ENCODE data around the gene CD180.
"Not testable (repeated sequence)": the region's sequence is repeated elsewhere in the genome, so short reads cannot be mapped to it uniquely, and the experiment has no call there.

CD180 gene

DNA sequence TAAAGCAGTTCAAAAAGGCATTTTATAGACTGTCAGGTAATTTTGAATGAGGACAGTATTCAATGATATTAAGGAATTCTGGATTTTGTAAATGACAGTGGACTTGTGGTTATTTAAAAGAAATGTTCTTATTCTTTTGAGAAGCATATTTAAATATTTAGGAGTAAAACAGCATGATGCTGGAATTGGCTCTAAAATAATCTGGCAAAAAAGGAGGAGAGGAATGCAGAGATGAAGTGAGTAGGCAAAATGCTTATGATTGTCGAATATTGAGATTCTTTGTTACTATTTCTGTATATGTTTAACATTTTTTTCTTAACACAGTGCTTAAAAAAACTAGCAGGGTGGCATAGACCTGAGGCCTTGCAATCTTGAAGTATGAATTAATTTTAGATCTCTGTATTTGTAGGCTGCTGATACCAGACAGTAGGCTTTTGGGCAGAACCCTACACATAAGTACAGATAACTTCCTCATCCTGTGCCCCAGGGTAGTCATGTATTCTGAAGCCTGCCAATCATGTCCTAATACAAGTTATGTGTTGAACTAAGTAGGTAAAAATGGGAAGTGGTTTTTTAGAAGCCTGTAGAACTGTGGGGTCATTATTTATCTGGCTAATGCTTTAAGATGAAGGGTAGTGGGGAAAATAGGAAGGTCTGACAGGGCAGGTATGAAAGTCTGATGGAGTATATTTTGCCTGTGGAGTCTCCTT is 9.4 kb downstream of the CD180 start:
- DNase-seq = no peak

DNA sequence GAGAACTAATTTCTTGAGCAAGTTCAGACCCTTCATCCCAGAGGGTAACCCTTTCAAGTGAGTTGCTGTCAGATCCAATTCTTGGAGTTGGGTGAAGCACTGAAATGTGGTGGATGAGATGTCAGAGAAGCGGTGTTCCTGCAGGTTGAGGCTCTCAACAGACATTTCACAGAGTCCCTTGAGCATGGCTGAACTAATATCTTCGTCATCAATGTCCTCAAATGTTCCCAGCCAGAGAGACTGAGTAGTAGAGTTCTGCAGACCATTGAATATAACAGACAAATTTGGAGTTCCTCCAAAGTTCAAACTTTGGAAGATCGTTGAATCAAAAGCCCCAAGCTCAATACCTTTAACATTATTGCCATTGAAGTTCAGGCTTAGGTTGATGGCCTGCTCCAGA is 12.7 kb downstream of the CD180 start:
- DNase-seq = no peak

DNA sequence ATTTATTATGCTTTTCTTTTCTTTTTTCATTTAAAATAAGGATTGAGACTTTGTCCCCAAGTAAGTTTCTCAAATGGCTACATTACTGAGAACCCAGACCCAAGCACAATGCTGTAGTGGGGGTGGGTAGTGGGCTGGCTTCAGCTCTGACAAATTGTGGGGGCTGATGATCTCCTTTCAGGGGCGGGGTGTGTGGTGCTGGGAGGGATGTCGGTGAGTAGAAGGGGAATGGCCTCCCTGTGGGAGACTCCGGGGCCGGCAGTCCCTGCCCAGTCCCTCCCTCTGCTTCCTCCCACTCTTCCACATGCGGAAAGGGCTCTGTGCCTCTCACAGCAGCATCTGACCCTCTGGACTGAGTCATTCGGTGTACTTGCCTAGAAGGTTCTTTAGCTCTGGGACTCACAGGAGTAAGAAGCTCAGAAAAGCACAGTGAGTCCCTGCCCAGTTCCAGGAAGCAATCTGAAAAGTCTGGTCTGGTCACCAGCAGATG is 14.3 kb downstream of the CD180 start:
- no peak for DNase-seq

DNA sequence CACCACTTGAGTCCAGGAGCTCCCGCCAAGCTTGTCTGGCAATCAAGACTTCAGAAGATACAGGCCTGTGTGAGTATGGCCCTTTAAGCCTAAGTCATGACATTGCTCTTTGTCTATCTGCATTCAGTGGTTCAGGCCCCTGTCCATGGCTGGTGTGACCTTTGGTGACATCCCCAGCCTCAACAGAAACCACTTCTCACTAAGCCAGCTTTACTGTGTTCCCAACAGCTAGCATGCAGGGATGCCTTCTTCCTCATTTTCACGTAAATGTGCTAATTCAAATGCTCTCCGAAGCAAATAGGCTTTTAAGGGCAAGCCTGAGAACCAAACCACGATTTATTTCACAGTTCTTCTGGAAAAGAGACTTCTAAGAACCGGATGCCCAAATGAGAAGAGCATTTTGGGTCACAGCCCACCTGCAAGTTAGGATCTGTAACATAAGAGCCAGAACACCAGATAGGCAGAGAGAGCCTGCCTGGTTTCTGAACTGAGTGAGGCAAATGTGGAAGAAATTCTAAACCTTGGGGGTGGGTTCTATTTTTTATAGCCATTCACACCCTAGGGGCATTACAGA is 14.9 kb downstream of the CD180 start:
- no peak for DNase-seq

DNA sequence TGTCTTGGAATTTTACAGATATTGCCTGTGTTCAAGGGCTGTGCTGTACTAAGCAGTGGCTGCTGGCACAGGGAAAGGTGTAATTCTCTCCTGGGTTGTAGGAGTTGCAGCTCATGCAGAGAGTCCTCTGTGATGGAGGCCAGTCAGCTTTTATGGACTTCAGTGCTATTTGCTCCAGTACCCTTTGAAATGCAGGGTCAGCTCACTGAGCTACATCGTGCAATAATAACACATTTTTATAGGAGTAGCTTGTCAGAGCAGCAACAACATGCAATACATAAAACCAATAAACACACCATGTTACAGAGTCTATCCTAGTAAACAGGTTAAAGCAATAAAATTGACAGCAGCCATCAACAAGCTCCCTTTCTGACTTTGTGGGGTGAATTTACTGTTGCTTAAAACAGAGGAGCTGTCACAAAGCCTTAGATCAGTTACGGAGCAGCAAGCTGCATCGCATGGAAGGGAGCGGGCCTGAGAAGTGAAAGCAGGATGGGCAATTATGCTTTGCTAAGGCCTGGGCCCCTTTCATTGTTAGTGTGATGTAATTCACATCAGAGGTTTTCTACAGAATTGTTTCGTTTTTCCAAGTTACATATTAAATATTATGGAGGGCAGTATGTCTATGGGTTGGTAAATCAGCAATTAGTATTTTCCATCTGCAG is 16.8 kb downstream of the CD180 start:
- DNase-seq = no peak

DNA sequence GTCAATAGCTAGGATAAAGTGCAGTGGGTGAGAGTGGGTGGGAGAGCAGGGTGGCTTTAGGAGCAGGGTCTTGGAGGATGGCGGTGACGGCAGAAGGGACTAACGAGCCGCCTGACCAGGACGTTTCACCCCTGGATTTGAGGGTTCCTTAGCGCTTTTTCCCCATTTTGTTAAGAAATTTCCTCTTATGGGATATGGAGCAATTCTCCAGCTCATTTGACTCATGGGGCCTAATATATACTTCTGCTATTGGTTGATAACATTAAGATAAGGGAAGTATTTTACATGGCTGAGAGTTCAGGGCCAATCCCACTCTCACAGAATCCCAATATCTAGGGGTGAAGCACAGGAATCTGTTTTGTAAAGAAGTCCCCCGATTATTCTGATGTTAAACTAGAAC is 17.6 kb downstream of the CD180 start:
- no peak for DNase-seq

DNA sequence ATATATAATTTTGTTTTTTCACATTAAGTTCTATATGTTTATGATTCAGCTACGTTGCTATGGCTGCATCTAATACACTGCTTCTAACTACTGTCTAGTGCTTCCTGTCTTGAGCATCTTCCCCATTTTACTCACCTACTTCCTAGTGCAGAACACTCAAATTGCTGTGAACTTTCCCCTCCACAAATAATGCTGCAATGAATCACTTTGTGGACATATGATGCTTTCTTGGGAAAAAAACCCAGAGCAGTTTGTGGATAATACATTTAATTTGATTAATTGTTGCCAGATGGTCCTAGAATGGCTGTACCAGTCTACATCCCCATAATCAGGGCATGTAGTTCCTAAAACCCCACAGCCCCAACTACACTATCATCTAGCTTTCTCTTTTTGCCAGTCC is 18.5 kb downstream of the CD180 start:
- no peak for DNase-seq

DNA sequence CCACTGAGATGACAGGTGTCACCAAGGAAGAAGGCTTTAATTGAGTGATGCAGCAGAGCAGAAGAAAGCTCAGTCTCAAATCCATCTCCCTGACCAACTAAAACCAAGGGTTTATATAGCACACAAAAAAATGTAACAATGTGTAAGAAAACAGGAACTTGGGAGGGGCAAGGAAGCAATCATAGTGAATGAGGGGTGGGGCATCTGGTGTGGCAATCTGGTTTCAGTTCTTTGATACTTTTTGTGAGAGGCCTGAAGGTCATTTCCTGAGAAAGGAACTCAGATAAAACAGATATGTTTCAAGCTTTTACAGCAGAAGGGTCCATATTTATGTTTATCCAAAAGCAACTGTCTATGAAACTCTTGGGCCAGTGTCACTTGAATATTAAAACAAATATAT is 19.7 kb downstream of the CD180 start:
- DNase-seq = no peak

DNA sequence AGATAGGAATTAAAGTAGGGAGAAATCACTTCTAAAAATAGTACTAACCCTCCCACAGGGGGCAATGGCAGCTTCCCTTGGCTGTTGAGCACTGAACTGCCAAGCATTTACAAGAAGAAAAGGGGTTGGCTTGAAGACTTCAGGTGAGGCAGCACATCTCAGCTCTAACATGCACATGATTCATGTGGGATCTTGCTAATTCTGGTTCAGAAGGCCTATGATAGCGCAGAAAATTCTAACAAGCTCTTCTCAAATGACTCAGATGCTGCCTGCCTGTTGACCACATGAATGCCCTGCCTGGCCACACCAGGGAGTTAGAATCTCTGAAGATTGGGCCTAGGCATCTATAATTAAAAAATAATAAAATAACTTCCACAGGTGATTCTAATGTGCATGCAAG is 22.6 kb downstream of the CD180 start:
- DNase-seq = no peak

DNA sequence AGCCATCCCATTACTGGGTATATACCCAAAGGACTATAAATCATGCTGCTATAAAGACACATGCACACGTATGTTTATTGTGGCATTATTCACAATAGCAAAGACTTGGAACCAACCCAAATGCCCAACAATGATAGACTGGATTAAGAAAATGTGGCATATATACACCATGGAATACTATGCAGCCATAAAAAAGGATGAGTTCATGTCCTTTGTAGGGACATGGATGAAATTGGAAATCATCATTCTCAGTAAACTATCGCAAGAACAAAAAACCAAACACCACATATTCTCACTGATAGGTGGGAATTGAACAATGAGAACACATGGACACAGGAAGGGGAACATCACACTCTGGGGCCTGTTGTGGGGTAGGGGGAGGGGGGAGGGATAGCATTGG is 23.2 kb downstream of the CD180 start:
- not testable (repeated sequence) for DNase-seq

DNA sequence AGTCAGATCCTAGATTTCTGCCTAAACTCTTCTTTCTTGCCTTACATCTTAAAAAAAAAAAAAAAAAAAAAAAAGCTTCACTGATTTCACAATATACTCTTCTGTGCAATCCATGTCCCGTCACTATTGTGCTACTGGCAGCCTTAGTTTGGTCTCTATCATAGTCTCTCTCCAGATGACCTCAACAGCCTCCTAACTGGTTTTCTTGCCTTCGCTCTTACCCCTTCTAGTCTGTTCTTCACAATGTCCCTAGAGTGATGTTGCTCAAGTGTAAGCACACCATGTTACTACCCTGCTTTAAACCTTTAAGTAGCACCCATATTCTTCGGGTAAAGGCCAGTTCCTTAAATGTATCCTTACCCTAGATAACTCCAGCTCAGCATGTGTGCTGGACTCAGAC is 25.8 kb downstream of the CD180 start:
- no peak for DNase-seq

DNA sequence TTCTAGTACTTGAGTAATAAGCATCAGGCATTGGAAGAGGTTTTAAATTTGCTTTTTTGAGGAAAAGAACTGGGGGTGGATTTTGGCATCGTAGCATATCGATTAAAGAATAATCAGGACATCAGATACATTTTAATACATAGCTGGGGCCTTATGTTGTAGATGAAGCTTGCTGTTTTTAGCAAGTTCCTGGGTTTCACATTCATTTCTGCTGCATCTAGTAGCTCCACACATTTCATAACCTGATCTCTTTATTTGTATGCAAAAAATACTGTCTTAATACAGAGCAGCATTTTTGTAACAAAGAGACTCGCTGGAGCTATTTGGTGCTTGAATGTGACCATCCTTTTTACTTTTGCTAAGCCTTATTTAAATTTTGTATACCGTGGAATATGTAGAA is 28.5 kb downstream of the CD180 start:
- no peak for DNase-seq

DNA sequence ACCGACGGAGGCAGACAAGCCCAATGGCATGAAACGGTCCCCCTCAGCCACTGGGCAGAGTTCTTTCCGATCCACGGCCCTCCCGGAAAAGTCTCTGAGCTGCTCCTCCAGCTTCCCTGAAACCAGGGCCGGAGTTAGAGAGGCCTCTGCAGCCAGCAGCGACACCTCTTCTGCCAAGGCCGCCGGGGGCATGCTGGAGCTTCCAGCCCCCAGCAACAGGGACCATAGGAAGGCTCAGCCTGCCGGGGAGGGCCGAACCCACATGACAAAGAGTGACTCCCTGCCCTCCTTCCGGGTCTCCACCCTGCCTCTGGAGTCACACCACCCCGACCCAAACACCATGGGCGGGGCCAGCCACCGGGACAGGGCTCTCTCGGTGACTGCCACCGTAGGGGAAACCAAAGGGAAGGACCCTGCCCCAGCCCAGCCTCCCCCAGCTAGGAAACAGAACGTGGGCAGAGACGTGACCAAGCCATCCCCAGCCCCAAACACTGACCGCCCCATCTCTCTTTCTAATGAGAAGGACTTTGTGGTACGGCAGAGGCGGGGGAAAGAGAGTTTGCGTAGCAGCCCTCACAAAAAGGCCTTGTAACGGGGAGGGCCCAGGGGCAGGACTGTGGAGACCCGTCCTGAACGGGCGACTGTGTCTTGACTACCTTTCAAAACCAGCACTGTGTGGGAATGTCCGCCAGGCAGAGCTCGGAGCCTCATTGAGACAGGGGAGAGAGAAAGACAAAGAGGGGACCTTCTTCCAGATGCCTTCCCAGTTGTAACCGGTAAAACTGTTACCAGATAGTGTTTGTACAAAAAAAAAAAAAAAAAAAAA is 29.9 kb downstream of the CD180 start:
- DNase-seq = no peak

DNA sequence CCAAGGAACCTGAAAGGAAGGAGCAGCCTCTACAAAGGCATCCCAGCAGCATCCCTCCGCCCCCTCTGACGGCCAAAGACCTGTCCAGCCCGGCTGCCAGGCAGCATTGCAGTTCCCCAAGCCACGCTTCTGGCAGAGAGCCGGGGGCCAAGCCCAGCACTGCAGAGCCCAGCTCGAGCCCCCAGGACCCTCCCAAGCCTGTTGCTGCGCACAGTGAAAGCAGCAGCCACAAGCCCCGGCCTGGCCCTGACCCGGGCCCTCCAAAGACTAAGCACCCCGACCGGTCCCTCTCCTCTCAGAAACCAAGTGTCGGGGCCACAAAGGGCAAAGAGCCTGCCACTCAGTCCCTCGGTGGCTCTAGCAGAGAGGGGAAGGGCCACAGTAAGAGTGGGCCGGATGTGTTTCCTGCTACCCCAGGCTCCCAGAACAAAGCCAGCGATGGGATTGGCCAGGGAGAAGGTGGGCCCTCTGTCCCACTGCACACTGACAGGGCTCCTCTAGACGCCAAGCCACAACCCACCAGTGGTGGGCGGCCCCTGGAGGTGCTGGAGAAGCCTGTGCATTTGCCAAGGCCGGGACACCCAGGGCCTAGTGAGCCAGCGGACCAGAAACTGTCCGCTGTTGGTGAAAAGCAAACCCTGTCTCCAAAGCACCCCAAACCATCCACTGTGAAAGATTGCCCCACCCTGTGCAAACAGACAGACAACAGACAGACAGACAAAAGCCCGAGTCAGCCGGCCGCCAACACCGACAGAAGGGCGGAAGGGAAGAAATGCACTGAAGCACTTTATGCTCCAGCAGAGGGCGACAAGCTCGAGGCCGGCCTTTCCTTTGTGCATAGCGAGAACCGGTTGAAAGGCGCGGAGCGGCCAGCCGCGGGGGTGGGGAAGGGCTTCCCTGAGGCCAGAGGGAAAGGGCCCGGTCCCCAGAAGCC is 30.8 kb downstream of the CD180 start:
- DNase-seq = no peak

DNA sequence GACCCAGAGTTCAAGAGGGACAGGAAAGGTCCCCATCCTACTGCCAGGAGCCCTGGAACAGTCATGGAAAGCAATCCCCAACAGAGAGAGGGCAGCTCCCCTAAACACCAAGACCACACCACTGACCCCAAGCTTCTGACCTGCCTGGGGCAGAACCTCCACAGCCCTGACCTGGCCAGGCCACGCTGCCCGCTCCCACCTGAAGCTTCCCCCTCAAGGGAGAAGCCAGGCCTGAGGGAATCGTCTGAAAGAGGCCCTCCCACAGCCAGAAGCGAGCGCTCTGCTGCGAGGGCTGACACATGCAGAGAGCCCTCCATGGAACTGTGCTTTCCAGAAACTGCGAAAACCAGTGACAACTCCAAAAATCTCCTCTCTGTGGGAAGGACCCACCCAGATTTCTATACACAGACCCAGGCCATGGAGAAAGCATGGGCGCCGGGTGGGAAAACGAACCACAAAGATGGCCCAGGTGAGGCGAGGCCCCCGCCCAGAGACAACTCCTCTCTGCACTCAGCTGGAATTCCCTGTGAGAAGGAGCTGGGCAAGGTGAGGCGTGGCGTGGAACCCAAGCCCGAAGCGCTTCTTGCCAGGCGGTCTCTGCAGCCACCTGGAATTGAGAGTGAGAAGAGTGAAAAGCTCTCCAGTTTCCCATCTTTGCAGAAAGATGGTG is 31.6 kb downstream of the CD180 start:
- no peak for DNase-seq

DNA sequence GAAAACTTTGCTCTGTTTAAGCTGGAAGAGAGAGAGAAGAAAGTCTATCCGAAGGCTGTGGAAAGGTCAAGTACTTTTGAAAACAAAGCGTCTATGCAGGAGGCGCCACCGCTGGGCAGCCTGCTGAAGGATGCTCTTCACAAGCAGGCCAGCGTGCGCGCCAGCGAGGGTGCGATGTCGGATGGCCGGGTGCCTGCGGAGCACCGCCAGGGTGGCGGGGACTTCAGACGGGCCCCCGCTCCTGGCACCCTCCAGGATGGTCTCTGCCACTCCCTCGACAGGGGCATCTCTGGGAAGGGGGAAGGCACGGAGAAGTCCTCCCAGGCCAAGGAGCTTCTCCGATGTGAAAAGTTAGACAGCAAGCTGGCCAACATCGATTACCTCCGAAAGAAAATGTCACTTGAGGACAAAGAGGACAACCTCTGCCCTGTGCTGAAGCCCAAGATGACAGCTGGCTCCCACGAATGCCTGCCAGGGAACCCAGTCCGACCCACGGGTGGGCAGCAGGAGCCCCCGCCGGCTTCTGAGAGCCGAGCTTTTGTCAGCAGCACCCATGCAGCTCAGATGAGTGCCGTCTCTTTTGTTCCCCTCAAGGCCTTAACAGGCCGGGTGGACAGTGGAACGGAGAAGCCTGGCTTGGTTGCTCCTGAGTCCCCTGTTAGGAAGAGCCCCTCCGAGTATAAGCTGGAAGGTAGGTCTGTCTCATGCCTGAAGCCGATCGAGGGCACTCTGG is 32.6 kb downstream of the CD180 start:
- no peak for DNase-seq

DNA sequence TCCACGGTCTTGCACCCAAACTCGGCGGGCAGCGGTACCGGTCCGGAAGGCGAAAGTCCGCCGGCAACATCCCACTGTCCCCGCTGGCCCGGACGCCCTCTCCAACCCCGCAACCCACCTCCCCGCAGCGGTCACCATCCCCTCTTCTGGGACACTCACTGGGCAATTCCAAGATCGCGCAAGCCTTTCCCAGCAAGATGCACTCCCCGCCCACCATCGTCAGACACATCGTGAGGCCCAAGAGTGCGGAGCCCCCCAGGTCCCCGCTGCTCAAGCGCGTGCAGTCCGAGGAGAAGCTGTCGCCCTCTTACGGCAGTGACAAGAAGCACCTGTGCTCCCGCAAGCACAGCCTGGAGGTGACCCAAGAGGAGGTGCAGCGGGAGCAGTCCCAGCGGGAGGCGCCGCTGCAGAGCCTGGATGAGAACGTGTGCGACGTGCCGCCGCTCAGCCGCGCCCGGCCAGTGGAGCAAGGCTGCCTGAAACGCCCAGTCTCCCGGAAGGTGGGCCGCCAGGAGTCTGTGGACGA is 33.3 kb downstream of the CD180 start:
- DNase-seq = no peak

DNA sequence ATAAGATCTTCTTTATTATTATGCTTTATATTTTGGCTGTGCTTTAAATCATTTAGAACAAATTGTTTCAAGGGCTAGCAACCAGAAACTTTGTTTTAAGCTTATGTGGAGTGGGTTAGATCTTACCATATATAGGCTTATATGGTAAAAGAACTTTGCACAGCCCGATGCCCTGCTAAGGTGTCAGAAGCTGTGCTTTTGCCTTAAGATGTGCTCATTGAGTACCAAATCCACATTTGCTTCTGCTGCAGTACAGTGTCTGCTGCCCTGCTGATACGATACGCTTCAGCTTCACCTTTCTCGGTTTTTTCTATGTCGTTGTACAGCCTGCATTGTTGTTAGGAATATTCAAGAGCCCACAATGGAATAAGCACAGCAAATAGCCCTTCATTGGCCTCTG is 34.8 kb downstream of the CD180 start:
- DNase-seq = no peak

DNA sequence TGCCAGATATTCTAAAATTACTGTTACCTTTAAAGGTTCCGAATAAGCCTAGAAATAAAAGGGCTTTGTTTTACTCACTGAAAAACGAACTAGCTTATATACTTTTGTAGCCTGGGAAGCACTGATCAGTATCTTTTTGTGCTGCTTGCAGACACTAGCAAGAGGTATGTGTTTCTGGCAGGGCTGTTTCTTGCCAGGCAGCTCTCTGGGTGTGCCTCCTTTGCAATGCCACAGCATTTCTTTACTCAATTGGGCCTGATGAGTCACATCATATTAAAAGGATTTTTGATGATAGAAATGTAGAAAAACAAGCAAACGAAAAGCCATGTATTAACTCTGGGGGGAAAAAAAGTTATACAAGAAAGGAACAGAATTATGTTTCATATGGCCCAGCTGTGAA is 35.6 kb downstream of the CD180 start:
- DNase-seq = no peak

DNA sequence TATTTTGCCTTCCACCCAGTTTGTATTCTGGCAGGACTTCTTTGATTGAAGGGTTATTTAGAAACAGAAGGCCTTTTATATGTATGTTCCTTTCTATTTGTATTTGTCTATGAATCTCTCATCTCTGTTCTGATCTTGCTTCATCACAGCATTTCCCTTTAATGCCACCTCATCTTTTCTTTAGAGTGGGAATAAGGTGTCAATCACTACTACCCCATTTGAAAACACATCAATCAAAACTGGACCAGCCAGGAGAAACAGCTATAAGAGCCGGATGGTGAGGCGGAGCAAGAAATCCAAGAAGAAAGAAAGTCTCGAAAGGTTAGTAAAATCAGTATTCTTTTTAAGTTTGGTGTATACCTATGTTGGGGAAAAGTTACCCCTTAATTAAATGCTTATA is 36.3 kb downstream of the CD180 start:
- no peak for DNase-seq
